Measurements from ENCODE around the gene RAB11A. TPM values are rescaled to one million over a fixed set of nuclear protein-coding genes. Genes with fewer than 3 reads are reported as not detected.

RAB11A gene
- total RNA-seq, 1 donor from 2014 or later = 247 TPM

DNA sequence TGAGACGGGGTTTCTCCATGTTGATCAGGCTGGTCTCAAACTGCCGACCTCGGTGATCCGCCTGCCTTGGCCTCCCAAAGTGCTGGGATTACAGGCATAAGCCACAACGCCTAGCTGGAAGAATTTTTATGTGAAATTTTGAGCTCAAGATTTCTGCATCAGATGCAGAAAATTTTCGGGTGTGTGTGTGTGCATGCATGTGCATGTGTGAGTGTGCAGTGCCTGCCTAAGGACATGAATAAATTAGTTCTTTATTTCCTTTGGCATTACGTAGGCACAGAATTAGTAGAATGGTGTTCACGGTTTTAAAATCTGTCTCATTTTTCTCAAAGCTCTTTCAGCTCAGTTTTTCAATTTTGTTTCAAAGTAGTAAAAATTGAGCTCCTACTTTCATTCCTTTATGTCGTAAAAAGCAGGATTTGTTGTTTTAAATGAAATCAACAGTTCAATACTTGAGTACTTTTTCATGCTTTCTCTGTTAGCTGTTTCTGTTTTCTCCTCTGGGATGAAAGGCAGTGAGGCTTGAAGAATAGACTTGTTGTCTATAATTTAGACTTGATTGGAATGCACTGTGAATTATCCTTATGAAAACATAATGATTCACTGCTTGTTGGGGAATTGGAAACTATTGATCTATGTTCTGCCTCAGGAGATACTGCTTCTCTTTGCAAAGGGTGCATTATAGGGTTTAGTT, 23.3 kb upstream of the RAB11A start:
- Histone ChIP-seq H3K36me3 (ENCODE audit: insufficient read depth, low read length) (no peaks in the 10 kb centered on the region), H3K4me1 (ENCODE audit: insufficient read depth, low read length) (no peaks in the 10 kb centered on the region), H3K27ac (ENCODE audit: low read depth, low read length) (no peak overlapping the region), H3K9me3 (ENCODE audit: insufficient read depth, low read depth, low read length) (no peaks in the 10 kb centered on the region), H3K27me3 (ENCODE audit: insufficient read depth, low read length) (no peaks in the 10 kb centered on the region), H3K9ac (ENCODE audit: low read length) (no peak overlapping the region), H4K20me1 (ENCODE audit: insufficient read depth, low read length) (no peaks in the 10 kb centered on the region), H3K4me3 (ENCODE audit: insufficient read depth, low read depth, low read length) (no peak overlapping the region), H3K79me2 (ENCODE audit: insufficient read depth, low read length) (no peaks in the 10 kb centered on the region), H3K4me2 (ENCODE audit: low read length) (no peak overlapping the region), H2AFZ (ENCODE audit: low read depth, low read length) (no peak overlapping the region)
- H3K4me3 Mint-ChIP-seq (ENCODE audit: unreplicated experiment) = no peak overlapping the region
- no peaks in the 10 kb centered on the region for H3K27me3 Mint-ChIP-seq (ENCODE audit: low read depth, unreplicated experiment)
- no peaks in the 10 kb centered on the region for H3K9me3 Mint-ChIP-seq (ENCODE audit: unreplicated experiment)
- TF ChIP-seq, protein P1, sequence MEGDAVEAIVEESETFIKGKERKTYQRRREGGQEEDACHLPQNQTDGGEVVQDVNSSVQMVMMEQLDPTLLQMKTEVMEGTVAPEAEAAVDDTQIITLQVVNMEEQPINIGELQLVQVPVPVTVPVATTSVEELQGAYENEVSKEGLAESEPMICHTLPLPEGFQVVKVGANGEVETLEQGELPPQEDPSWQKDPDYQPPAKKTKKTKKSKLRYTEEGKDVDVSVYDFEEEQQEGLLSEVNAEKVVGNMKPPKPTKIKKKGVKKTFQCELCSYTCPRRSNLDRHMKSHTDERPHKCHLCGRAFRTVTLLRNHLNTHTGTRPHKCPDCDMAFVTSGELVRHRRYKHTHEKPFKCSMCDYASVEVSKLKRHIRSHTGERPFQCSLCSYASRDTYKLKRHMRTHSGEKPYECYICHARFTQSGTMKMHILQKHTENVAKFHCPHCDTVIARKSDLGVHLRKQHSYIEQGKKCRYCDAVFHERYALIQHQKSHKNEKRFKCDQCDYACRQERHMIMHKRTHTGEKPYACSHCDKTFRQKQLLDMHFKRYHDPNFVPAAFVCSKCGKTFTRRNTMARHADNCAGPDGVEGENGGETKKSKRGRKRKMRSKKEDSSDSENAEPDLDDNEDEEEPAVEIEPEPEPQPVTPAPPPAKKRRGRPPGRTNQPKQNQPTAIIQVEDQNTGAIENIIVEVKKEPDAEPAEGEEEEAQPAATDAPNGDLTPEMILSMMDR (IDR thresholded peaks at IDR 0.05; ENCODE audit: insufficient read depth, low read depth, low read length) = no peak
- TF ChIP-seq EZH2 (IDR thresholded peaks at IDR 0.05; ENCODE audit: insufficient read depth, low read length) = no peak
- FAIRE-seq (no peak), DNase-seq (ENCODE audit: low read depth) (no peak)
- no peak overlapping the region for H3K27ac Mint-ChIP-seq (ENCODE audit: unreplicated experiment)
- H3K36me3 Mint-ChIP-seq (ENCODE audit: low read depth, unreplicated experiment) = no peaks in the 10 kb centered on the region
- no peaks in the 10 kb centered on the region for H3K4me1 Mint-ChIP-seq (ENCODE audit: low read depth, unreplicated experiment)

DNA sequence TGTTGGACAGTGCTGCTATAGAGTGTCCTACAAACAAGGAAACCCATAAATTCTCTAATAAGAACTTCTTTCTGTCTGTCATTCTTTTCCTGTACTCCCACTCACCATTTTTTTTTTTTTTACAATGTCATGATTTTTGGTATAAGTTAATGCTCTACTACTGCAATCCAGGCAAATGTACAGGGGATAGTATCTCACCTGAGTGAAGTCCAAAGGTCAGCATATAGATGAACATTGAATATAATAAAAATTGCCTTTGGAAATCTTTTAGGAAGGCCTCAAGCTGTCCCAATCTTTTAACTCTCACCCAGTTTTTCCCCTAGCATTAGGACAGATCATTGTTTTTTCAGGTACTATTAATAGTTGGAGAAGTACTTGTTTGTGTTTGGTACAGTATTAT, 21.3 kb upstream of the RAB11A start:
- Histone ChIP-seq H3K4me2 (ENCODE audit: low read length) (no peak overlapping the region), H2AFZ (ENCODE audit: low read depth, low read length) (no peak overlapping the region), H3K4me1 (ENCODE audit: insufficient read depth, low read length) (no peaks in the 10 kb centered on the region), H4K20me1 (ENCODE audit: insufficient read depth, low read length) (no peaks in the 10 kb centered on the region), H3K36me3 (ENCODE audit: insufficient read depth, low read length) (no peaks in the 10 kb centered on the region), H3K79me2 (ENCODE audit: insufficient read depth, low read length) (no peaks in the 10 kb centered on the region), H3K27ac (ENCODE audit: low read depth, low read length) (no peak overlapping the region), H3K4me3 (ENCODE audit: insufficient read depth, low read depth, low read length) (no peak overlapping the region), H3K9ac (ENCODE audit: low read length) (no peak overlapping the region), H3K9me3 (ENCODE audit: insufficient read depth, low read depth, low read length) (no peaks in the 10 kb centered on the region), H3K27me3 (ENCODE audit: insufficient read depth, low read length) (no peaks in the 10 kb centered on the region)
- TF ChIP-seq, protein P1 (IDR thresholded peaks at IDR 0.05; ENCODE audit: insufficient read depth, low read depth, low read length) = no peak
- TF ChIP-seq EZH2 (IDR thresholded peaks at IDR 0.05; ENCODE audit: insufficient read depth, low read length) = no peak
- no peak overlapping the region for H3K4me3 Mint-ChIP-seq (ENCODE audit: unreplicated experiment)
- no peaks in the 10 kb centered on the region for H3K36me3 Mint-ChIP-seq (ENCODE audit: low read depth, unreplicated experiment)
- H3K27me3 Mint-ChIP-seq (ENCODE audit: low read depth, unreplicated experiment) = no peaks in the 10 kb centered on the region
- no peak overlapping the region for H3K27ac Mint-ChIP-seq (ENCODE audit: unreplicated experiment)
- no peaks in the 10 kb centered on the region for H3K4me1 Mint-ChIP-seq (ENCODE audit: low read depth, unreplicated experiment)
- H3K9me3 Mint-ChIP-seq (ENCODE audit: unreplicated experiment) = no peaks in the 10 kb centered on the region
- FAIRE-seq (no peak), DNase-seq (ENCODE audit: low read depth) (no peak)

DNA sequence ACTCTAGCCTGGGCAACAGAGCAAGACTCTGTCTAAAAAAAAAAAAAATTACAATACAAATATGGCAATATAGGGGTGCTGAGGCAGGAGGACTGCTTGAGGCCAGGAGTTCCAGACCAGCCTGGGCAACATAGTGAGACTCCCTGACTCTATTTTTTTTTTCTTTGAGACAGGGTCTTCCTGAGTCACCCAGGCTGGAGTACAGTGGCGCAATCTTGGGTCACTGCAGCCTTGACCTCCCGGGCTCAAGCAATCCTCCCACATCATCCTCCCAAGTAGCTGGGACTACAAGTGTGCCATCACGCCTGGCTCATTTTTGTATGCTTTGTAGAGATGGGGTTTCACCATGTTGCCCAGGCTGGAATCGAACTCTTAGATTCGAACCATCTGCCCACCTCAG, 17.3 kb upstream of the RAB11A start:
- H3K9me3 ChIP-seq (ENCODE audit: insufficient read depth, low read depth, low read length) = no peaks in the 10 kb centered on the region
- no peak overlapping the region for H3K27ac ChIP-seq (ENCODE audit: low read depth, low read length)
- no peaks in the 10 kb centered on the region for H4K20me1 ChIP-seq (ENCODE audit: insufficient read depth, low read length)
- FAIRE-seq (no peak), DNase-seq (ENCODE audit: low read depth) (no peak)
- H3K4me3 ChIP-seq (ENCODE audit: insufficient read depth, low read depth, low read length) = no peak overlapping the region
- Mint-ChIP-seq H3K9me3 (ENCODE audit: unreplicated experiment) (no peaks in the 10 kb centered on the region), H3K27me3 (ENCODE audit: low read depth, unreplicated experiment) (no peaks in the 10 kb centered on the region), H3K4me1 (ENCODE audit: low read depth, unreplicated experiment) (no peaks in the 10 kb centered on the region), H3K27ac (ENCODE audit: unreplicated experiment) (no peak overlapping the region), H3K4me3 (ENCODE audit: unreplicated experiment) (no peak overlapping the region), H3K36me3 (ENCODE audit: low read depth, unreplicated experiment) (no peaks in the 10 kb centered on the region)
- no peaks in the 10 kb centered on the region for H3K27me3 ChIP-seq (ENCODE audit: insufficient read depth, low read length)
- TF ChIP-seq EZH2 (IDR thresholded peaks at IDR 0.05; ENCODE audit: insufficient read depth, low read length) = no peak
- TF ChIP-seq, protein P1 (IDR thresholded peaks at IDR 0.05; ENCODE audit: insufficient read depth, low read depth, low read length) = no peak
- no peak overlapping the region for H3K4me2 ChIP-seq (ENCODE audit: low read length)
- no peaks in the 10 kb centered on the region for H3K4me1 ChIP-seq (ENCODE audit: insufficient read depth, low read length)
- no peak overlapping the region for H3K9ac ChIP-seq (ENCODE audit: low read length)
- H3K36me3 ChIP-seq (ENCODE audit: insufficient read depth, low read length) = no peaks in the 10 kb centered on the region
- H2AFZ ChIP-seq (ENCODE audit: low read depth, low read length) = no peak overlapping the region
- no peaks in the 10 kb centered on the region for H3K79me2 ChIP-seq (ENCODE audit: insufficient read depth, low read length)

Data from astrocyte (in vitro differentiated cells and primary cell).